Jurkat, Clone E6-1 (cell line): Measurements from ENCODE around the gene TCF7L1.

Experiments
- DNase-seq: peaks from one replicate; pipeline ENCODE4 v3.0.0-alpha.2; 2011; ENCODE audit warnings: low read depth, low spot score
- H3K4me3 ChIP-seq: 2 replicates; pipeline ENCODE4 v1.5.1; 2011; ENCODE audit warnings: mild to moderate bottlenecking, low read length, control low read depth, moderate library complexity

TCF7L1 gene

GRCh38 chr2:85263591-85263990 lies 130.4 kb downstream of the TCF7L1 start:
- no peak for DNase-seq

GRCh38 chr2:85264471-85264870 lies 131.3 kb downstream of the TCF7L1 start:
- no peak for DNase-seq
- H3K4me3 ChIP-seq: no peak overlapping the region

More at GRCh38 chr2:85263591-85263990, 130.4 kb downstream of the TCF7L1 start:
- H3K4me3 ChIP-seq: no peak overlapping the region

- H3K4me3 ChIP-seq: no peak overlapping the region
- DNase-seq: no peak
These were observed 132.1 kb downstream of the TCF7L1 start for GRCh38 chr2:85265304-85265703.

- DNase-seq: peak; percentile 19
- H3K4me3 ChIP-seq: no peak overlapping the region
These were observed 133.2 kb downstream of the TCF7L1 start for GRCh38 chr2:85266146-85267041.

- H3K4me3 ChIP-seq: no peak overlapping the region
- DNase-seq: no peak
These were observed 136.8 kb downstream of the TCF7L1 start for GRCh38 chr2:85269959-85270358.

GRCh38 chr2:85272357-85272756 lies 139.2 kb downstream of the TCF7L1 start:
- H3K4me3 ChIP-seq: no peak overlapping the region
- no peak for DNase-seq

- H3K4me3 ChIP-seq: no peak overlapping the region
- DNase-seq: no peak
These were observed 140.8 kb downstream of the TCF7L1 start for GRCh38 chr2:85273738-85274731.

GRCh38 chr2:85275984-85276540 lies 142.9 kb downstream of the TCF7L1 start:
- no peak for DNase-seq
- H3K4me3 ChIP-seq: no peak overlapping the region

- no peak for DNase-seq
- no peak overlapping the region for H3K4me3 ChIP-seq
These were observed 143.5 kb downstream of the TCF7L1 start for GRCh38 chr2:85276571-85277118.

GRCh38 chr2:85277416-85278158 lies 144.4 kb downstream of the TCF7L1 start:
- no peak overlapping the region for H3K4me3 ChIP-seq
- no peak for DNase-seq

GRCh38 chr2:85278361-85278760 lies 145.2 kb downstream of the TCF7L1 start:
- H3K4me3 ChIP-seq: no peak overlapping the region
- DNase-seq: no peak

- no peak for DNase-seq
- no peak overlapping the region for H3K4me3 ChIP-seq
These were observed 148.4 kb downstream of the TCF7L1 start for GRCh38 chr2:85281553-85281952.

GRCh38 chr2:85282914-85283313 lies 149.7 kb downstream of the TCF7L1 start:
- no peak overlapping the region for H3K4me3 ChIP-seq
- DNase-seq: no peak

- DNase-seq: no peak
- no peak overlapping the region for H3K4me3 ChIP-seq
These were observed 150.4 kb downstream of the TCF7L1 start for GRCh38 chr2:85283641-85284040.

GRCh38 chr2:85286918-85287317 lies 153.7 kb downstream of the TCF7L1 start:
- no peak for DNase-seq
- H3K4me3 ChIP-seq: no peak overlapping the region

- no peak overlapping the region for H3K4me3 ChIP-seq
- no peak for DNase-seq
These were observed 154.5 kb downstream of the TCF7L1 start for GRCh38 chr2:85287721-85288120.

- no peak overlapping the region for H3K4me3 ChIP-seq
- DNase-seq: no peak
These were observed 155.1 kb downstream of the TCF7L1 start for GRCh38 chr2:85288244-85288725.

- H3K4me3 ChIP-seq: peak overlapping the region; percentile 1; the same call in 1 of the 2 replicates
- peak; percentile 21 for DNase-seq
These were observed 158.3 kb downstream of the TCF7L1 start for GRCh38 chr2:85291425-85292023.
